ENCODE data around the gene RUNDC1.
"Not testable (repeated sequence)": the region's sequence is repeated elsewhere in the genome, so short reads cannot be mapped to it uniquely, and the experiment has no call there.

Gene RUNDC1

GRCh38 chr17:42980274-42980765 lies at the start of gene RUNDC1:
Gene RUNDC1 (plus strand): TSS chr17:42980565. CDS start chr17:42980577, 12 bp downstream.
- peak; percentile 77 to 90 (median 85) for DNase-seq (ENCODE audit: low read depth in 2 of 3, low spot score in 2 of 3)

DNA sequence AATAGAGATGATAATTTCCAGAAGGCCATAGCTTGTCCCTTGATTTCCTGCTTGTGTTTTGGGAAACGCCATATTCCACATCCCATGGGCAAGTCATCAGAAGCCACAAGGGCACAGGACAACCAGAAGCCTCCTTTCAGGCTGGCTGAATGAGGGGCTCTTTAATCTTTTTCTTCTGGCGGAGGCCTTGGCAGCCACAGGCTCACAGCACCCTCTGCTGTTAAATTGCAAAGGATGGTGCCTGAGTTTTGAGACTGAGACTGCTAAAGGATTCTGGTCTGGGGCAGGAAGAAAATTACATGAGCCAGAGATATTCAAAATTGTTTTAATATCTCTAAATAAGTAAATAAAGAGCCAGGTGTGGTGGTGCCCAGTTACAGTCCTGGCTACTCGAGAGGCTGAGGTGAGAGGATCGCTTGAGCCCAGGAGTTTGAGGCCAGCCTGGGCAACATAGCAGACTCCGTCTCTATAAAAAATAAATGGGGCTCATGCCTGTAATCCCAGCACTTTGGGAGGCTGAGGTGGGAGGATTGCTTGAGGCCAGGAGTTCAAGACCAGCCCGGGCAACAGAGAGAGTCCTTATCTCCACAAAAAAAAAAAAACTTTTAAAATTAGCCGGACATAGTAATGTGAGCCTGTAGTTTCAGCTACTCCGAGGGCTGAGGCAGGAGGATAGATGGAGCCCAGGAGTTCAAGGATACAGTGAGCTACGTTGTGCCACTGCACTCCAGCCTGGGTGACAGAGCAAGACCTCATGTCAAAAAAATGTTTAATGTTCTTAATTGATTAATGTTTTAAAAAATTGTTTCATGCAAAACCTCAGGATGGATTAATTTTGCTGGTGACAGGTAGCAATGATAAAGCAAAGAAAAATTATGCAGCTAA lies 42.4 kb upstream of the RUNDC1 start:
- peak in 1 of 3 experiments; percentile 1 for DNase-seq (ENCODE audit: low read depth in 2 of 3, low spot score in 2 of 3)

DNA sequence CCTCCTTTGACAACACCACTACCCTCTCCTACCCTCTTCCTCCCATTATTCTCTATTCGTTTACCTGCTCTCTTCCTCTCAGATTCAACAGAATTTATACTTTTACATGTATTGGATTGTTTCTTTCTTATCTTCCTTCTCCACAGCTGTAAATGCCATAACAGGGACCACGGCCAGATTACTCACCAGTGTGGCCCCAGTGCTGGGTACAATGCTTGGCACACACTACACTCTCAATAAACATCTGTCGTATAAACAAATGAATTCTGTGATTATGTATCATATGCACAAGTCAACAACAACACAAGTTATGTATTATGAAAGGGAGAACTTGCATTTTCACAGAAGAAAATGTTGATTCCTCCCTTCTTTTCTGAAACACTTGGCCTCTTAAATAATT lies 36.2 kb upstream of the RUNDC1 start:
- DNase-seq (ENCODE audit: low read depth in 2 of 3, low spot score in 2 of 3): no peak

GRCh38 chr17:42946812-42947211 lies 33.6 kb upstream of the RUNDC1 start:
- DNase-seq (ENCODE audit: low read depth in 2 of 3, low spot score in 2 of 3): no peak

GRCh38 chr17:42950044-42950783 lies 30.2 kb upstream of the RUNDC1 start:
- DNase-seq (ENCODE audit: low read depth in 2 of 3, low spot score in 2 of 3): no peak

- DNase-seq (ENCODE audit: low read depth in 2 of 3, low spot score in 2 of 3): no peak
These were observed 26.7 kb upstream of the RUNDC1 start for GRCh38 chr17:42953669-42954068.

GRCh38 chr17:42964161-42964932 lies 16.0 kb upstream of the RUNDC1 start, which contains the start of gene AARSD1:
Gene AARSD1 (minus strand): TSS chr17:42964454. CDS start chr17:42964440, 14 bp downstream.
- peak; percentile 59 to 74 (median 70) for DNase-seq (ENCODE audit: low read depth in 2 of 3, low spot score in 2 of 3)

- DNase-seq (ENCODE audit: low read depth in 2 of 3, low spot score in 2 of 3): no peak
These were observed 12.4 kb upstream of the RUNDC1 start for GRCh38 chr17:42967925-42968324.

DNA sequence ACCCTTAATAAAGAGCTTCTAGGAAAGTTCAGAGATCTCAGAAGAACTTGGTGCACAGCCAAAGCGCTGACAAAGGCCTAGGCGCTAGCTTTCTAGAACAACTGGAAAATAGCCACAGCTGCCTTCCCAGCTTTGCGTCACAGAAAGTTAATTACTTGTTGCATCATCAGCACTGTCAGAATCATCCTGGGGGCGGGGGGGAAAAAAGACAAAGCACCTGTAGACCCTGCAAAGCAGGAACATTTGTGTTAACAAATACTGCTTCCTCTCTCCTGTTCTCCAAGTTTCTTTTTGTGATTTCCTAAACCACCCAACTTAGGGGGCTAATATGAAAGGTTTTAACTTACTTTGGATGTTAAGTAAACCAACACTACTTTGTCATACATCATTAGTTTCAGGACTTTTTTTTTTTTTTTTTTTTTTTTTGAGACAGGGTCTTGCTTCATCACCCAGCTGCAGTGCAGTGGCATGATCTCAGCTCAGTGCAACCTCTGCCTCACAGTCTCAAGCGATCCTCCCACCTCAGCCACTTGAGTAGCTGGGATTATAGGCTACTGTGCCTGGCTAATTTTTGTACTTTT lies 11.3 kb upstream of the RUNDC1 start:
- DNase-seq (ENCODE audit: low read depth in 2 of 3, low spot score in 2 of 3): no peak

- no peak for DNase-seq (ENCODE audit: low read depth in 2 of 3, low spot score in 2 of 3)
These were observed 8.8 kb upstream of the RUNDC1 start for GRCh38 chr17:42971589-42971988.

DNA sequence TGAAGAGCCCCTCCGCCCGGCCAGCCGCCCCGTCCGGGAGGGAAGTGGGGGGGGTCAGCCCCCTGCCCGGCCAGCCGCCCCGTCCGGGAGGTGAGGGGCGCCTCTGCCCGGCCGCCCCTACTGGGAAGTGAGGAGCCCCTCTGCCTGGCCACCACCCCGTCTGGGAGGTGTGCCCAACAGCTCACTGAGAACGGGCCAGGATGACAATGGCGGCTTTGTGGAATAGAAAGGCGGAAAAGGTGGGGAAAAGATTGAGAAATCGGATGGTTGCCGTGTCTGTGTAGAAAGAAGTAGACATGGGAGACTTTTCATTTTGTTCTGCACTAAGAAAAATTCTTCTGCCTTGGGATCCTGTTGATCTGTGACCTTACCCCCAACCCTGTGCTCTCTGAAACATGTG lies 7.0 kb upstream of the RUNDC1 start:
- not testable (repeated sequence) for DNase-seq (ENCODE audit: low read depth in 2 of 3, low spot score in 2 of 3)

DNA sequence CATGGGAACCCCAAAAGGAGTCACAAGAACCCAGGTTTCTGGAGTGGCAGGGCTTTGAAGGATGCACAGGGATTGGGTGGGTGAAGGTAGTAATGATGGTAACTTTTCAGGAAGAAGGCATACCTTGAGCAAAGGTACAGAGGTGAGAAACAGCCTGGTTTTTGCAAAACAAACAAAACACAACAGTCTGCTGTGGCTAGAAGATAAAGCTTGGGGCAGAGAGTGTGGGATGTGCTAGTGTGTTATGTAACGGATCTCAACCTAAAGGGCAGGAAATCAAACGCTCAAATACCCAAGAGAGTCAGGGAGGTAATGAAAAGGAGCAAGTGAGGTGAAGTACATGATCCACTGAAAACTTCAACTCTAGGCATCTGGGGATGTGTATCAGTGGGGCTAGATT lies 5.1 kb upstream of the RUNDC1 start:
- DNase-seq (ENCODE audit: low read depth in 2 of 3, low spot score in 2 of 3): no peak

DNA sequence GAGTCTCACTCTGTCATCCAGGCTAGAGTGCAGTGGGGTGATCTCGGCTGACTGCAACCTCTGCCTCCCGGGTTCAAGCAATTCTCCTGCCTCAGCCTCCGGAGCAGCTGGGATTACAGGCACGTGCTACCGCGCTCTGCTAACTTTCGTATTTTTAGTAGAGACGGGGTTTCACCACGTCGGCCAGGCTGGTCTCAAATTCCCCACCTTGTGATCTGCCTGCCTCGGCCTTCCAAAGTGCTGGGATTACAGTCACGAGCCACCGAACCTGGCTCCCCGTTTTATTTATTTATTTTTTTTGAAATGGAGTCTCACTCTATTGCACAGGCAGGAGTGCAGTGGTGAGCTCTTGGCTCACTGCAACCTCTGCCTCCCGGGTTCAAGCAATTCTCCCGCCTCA lies 4.7 kb upstream of the RUNDC1 start:
- DNase-seq (ENCODE audit: low read depth in 2 of 3, low spot score in 2 of 3): not testable (repeated sequence)

- no peak for DNase-seq (ENCODE audit: low read depth in 2 of 3, low spot score in 2 of 3)
These were observed 673 bp upstream of the RUNDC1 start, which contains the start of gene PTGES3L for GRCh38 chr17:42979511-42980273. Gene PTGES3L (minus strand): TSS chr17:42980080. CDS start chr17:42980053, 27 bp downstream.

- peak in 2 of 3 experiments; percentile 29 to 39 for DNase-seq (ENCODE audit: low read depth in 2 of 3, low spot score in 2 of 3)
These were observed 517 bp downstream of the RUNDC1 start for GRCh38 chr17:42980766-42981397.

- DNase-seq (ENCODE audit: low read depth in 2 of 3, low spot score in 2 of 3): no peak
These were observed 1.9 kb downstream of the RUNDC1 start for GRCh38 chr17:42982266-42982665.

- DNase-seq (ENCODE audit: low read depth in 2 of 3, low spot score in 2 of 3): no peak
These were observed 4.9 kb downstream of the RUNDC1 start for GRCh38 chr17:42985225-42985624.

DNA sequence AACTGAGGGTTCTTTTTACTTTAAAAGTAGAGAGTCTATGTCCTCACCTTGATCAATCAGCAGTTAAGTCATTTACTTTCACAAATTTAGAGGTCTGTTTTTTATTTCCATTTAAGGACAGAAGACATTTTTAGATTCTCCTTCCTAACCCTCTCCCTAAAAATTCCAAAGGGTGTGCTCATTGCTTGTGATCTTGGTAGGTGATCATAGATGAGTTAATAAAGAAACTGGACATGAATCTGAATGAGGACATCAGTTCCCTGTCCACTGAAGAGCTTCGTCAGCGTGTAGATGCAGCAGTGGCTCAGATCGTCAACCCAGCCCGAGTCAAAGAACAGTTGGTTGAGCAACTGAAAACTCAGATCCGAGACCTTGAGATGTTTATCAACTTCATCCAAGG lies 8.8 kb downstream of the RUNDC1 start:
- no peak for DNase-seq (ENCODE audit: low read depth in 2 of 3, low spot score in 2 of 3)

All from activated CD8-positive, alpha-beta memory T cell treated with anti-CD3 and anti-CD28 coated beads for 48 hours (primary cell).